PC-3 (cell line): Measurements from ENCODE around the gene TMEM185A. TPM values are rescaled to one million over a fixed set of nuclear protein-coding genes. Genes with fewer than 3 reads are reported as not detected.

Experiments used
- ATAC-seq: fragments of 200-7000 bp; cut with Tn5 transposase; 2 replicates; pipeline ENCODE4 v1.9.1; 2020; ENCODE audit warnings: mild to moderate bottlenecking, moderate library complexity
- BruUV-seq: library from RNA; stranded (reverse); fragments of 400-500 nt; replicated peaks from 2 replicates; lab custom pipeline; 2021; lab: Mats Ljungman, UMichigan
- CTCF ChIA-PET: fragments of 300-600 bp; sonication (Branson Sonifier 250); formaldehyde crosslinking; loops from one replicate; lab custom pipeline; 2022; ENCODE audit warnings: antibody characterized with exemption; lab: Charles Lee
- POLR2A ChIA-PET: fragments of 300-600 bp; sonication (Branson Sonifier 250); formaldehyde crosslinking; loops from one replicate; lab custom pipeline; 2022; ENCODE audit warnings: antibody characterized with exemption; ENCODE audit not compliant: unreplicated experiment; lab: Charles Lee
- DNase-seq: peaks from one replicate; pipeline ENCODE4 v3.0.0-alpha.2; 2015
- H2AFZ ChIP-seq: fragments of 300-600 bp; sonication (generic); 2 replicates; pipeline ENCODE4 v1.6.0; 2016; ENCODE audit warnings: antibody characterized with exemption, low read length
- H3F3A ChIP-seq: fragments of 300-600 bp; sonication (generic); one replicate; pipeline ENCODE4 v1.6.0; 2017; ENCODE audit warnings: antibody characterized with exemption, low read length, control low read depth, mild to moderate bottlenecking; ENCODE audit not compliant: unreplicated experiment
- H3K27ac ChIP-seq: fragments of 300-600 bp; sonication (generic); 2 replicates; pipeline ENCODE4 v1.5.1; 2016; ENCODE audit warnings: mild to moderate bottlenecking, low read length
- H3K27me3 ChIP-seq: fragments of 300-600 bp; sonication (generic); 2 replicates; pipeline ENCODE4 v1.6.1; 2016; ENCODE audit warnings: low read length, mixed read lengths
- H3K36me3 ChIP-seq: fragments of 300-600 bp; sonication (generic); 2 replicates; pipeline ENCODE4 v1.6.1; 2016; ENCODE audit warnings: low read depth, mixed run types, low read length, mixed read lengths
- H3K4me1 ChIP-seq: fragments of 300-600 bp; sonication (generic); 2 replicates; pipeline ENCODE4 v1.5.1; 2016; ENCODE audit warnings: low read length; ENCODE audit not compliant: insufficient read depth
- H3K4me2 ChIP-seq: fragments of 300-600 bp; sonication (generic); 2 replicates; pipeline ENCODE4 v1.6.0; 2016; ENCODE audit warnings: low read length
- H3K4me3 ChIP-seq: fragments of 300-600 bp; sonication (generic); 2 replicates; pipeline ENCODE4 v1.5.1; 2016; ENCODE audit warnings: mild to moderate bottlenecking, low read length, mixed read lengths
- H3K79me2 ChIP-seq: fragments of 300-600 bp; sonication (generic); 2 replicates; pipeline ENCODE4 v1.6.1; 2017; ENCODE audit warnings: low read length, mixed read lengths
- H3K9ac ChIP-seq: fragments of 300-600 bp; sonication (generic); 2 replicates; pipeline ENCODE4 v1.6.0; 2016; ENCODE audit warnings: mild to moderate bottlenecking, low read length
- H3K9me2 ChIP-seq: fragments of 300-600 bp; sonication (generic); replicated peaks from 2 replicates; pipeline ENCODE4 v1.6.1; 2016; ENCODE audit warnings: mixed run types, low read length, mixed read lengths
- H3K9me3 ChIP-seq: fragments of 300-600 bp; sonication (generic); 2 replicates; pipeline ENCODE4 v1.6.1; 2016; ENCODE audit warnings: low read length, mixed read lengths
- H4K20me1 ChIP-seq: fragments of 300-600 bp; sonication (generic); 2 replicates; pipeline ENCODE4 v1.6.1; 2016; ENCODE audit warnings: low read length, mixed read lengths
- CTCF ChIP-seq: fragments of 300-600 bp; sonication (generic); conservative IDR thresholded peaks from 2 replicates; pipeline ENCODE4 v1.5.1; 2017; ENCODE audit warnings: antibody characterized with exemption, low read depth, mild to moderate bottlenecking, low read length
- EZH2 ChIP-seq: fragments of 300-600 bp; sonication (generic); IDR thresholded peaks from one replicate; pipeline ENCODE4 v1.6.1; 2017; ENCODE audit warnings: antibody characterized with exemption, mild to moderate bottlenecking, low read length; ENCODE audit not compliant: unreplicated experiment
- EZH2phosphoT487 ChIP-seq: fragments of 300-600 bp; sonication (generic); IDR thresholded peaks from 2 replicates; pipeline ENCODE4 v1.6.1; 2018; ENCODE audit warnings: mild to moderate bottlenecking, antibody characterized with exemption, low read length, borderline replicate concordance
- intact Hi-C: fragments of 100-400 bp; cut with micrococcal nuclease; formaldehyde crosslinking; loops from 2 replicates; pipeline ENCODE4 v1.9.0; 2023
- total RNA-seq: library from RNA; depleted of rRNA; stranded (reverse); fragments of >200 nt; gene quantifications from 2 replicates; pipeline ENCODE4 v1.2.3, GENCODE V29; 2014

Gene TMEM185A
- total RNA-seq, 1 experiment from 2014 or later: 14.9 TPM

GRCh38 chrX:149611623-149612175 is 19.9 kb downstream of the TMEM185A start:
- ATAC-seq: no peak
- BruUV-seq: no TSS peak

GRCh38 chrX:149610511-149610910 is 21.1 kb downstream of the TMEM185A start:
- ATAC-seq: no peak

More at GRCh38 chrX:149611623-149612175, 19.9 kb downstream of the TMEM185A start:
- Histone ChIP-seq H3K9ac (no peak overlapping the region), H3K4me3 (no peak overlapping the region), H3K9me2 (no peaks in the 10 kb centered on the region), H3K9me3 (no peaks in the 10 kb centered on the region), H3K4me1 (no peaks in the 10 kb centered on the region), H3K27me3 (no peaks in the 10 kb centered on the region), H3K4me2 (no peak overlapping the region), H2AFZ (no peak overlapping the region), H3K79me2 (peaks cover 33% of the 10 kb centered on the region), H3F3A (no peaks in the 10 kb centered on the region), H3K27ac (no peak overlapping the region), H3K36me3 (no peaks in the 10 kb centered on the region), H4K20me1 (no peaks in the 10 kb centered on the region)
- TF ChIP-seq EZH2 (no peak), CTCF (no peak), EZH2phosphoT487 (no peak)
- POLR2A ChIA-PET: no interaction called here
- intact Hi-C loops: no loop called here
- CTCF ChIA-PET: no interaction called here
- no peak for DNase-seq

More at GRCh38 chrX:149610511-149610910, 21.1 kb downstream of the TMEM185A start:
- Histone ChIP-seq H3K27me3 (no peaks in the 10 kb centered on the region), H4K20me1 (no peaks in the 10 kb centered on the region), H3K4me2 (no peak overlapping the region), H3K9ac (no peak overlapping the region), H3K4me3 (no peak overlapping the region), H3K9me2 (no peaks in the 10 kb centered on the region), H3K36me3 (no peaks in the 10 kb centered on the region), H3K4me1 (no peaks in the 10 kb centered on the region), H2AFZ (no peak overlapping the region), H3K9me3 (no peaks in the 10 kb centered on the region), H3K79me2 (peaks cover 25% of the 10 kb centered on the region), H3F3A (no peaks in the 10 kb centered on the region), H3K27ac (no peak overlapping the region)
- no TSS peak for BruUV-seq
- ChIA-PET POLR2A (no interaction called here), CTCF (no interaction called here)
- TF ChIP-seq EZH2: no peak
- TF ChIP-seq CTCF: no peak
- no peak for TF ChIP-seq EZH2phosphoT487
- no peak for DNase-seq
- intact Hi-C loops: no loop called here
